AG09319 (cell line): ENCODE results near the gene MICAL3.
"Not testable (repeated sequence)": the region's sequence is repeated elsewhere in the genome, so short reads cannot be mapped to it uniquely, and the experiment has no call there.

Experiments
- DNase-seq: peaks from one replicate; pipeline ENCODE4 v3.0.0-alpha.2; 2010; ENCODE audit warnings: low read depth; ENCODE audit errors: extremely low read depth
- CTCF ChIP-seq: IDR thresholded peaks from 2 replicates; pipeline ENCODE4 v1.5.1; 2011; ENCODE audit warnings: low read depth, mild to moderate bottlenecking, inconsistent platforms, low read length, moderate library complexity

Gene MICAL3

GRCh38 chr22:18048041-18048440 is 23.7 kb upstream of the MICAL3 start:
- no peak for TF ChIP-seq CTCF
- DNase-seq, result no peak

GRCh38 chr22:18045794-18046193 is 21.4 kb upstream of the MICAL3 start:
- TF ChIP-seq CTCF, result no peak
- DNase-seq, result no peak

GRCh38 chr22:18044548-18045271 is 20.3 kb upstream of the MICAL3 start:
- TF ChIP-seq CTCF, result no peak
- no peak for DNase-seq

GRCh38 chr22:18042685-18043084 is 18.3 kb upstream of the MICAL3 start:
- DNase-seq, result no peak
- no peak for TF ChIP-seq CTCF

- not testable (repeated sequence) for DNase-seq
These were observed 16.5 kb upstream of the MICAL3 start for GRCh38 chr22:18040898-18041297.

- DNase-seq, result no peak
- no peak for TF ChIP-seq CTCF
These were observed 11.4 kb upstream of the MICAL3 start for GRCh38 chr22:18035751-18036150.

GRCh38 chr22:18034076-18034475 is 9.7 kb upstream of the MICAL3 start:
- no peak for DNase-seq

More at GRCh38 chr22:18034076-18034475, 9.7 kb upstream of the MICAL3 start:
- TF ChIP-seq CTCF, result no peak
